Measurements from ENCODE around the gene MAP3K1.
"Not testable (repeated sequence)": the region's sequence is repeated elsewhere in the genome, so short reads cannot be mapped to it uniquely, and the experiment has no call there.

Gene MAP3K1

GRCh38 chr5:56816546-56817081 is 1.3 kb downstream of the MAP3K1 start:
- DNase-seq (ENCODE audit: low spot score) = peak; percentile 48

- DNase-seq (ENCODE audit: low spot score) = no peak
These were observed 2.1 kb downstream of the MAP3K1 start for GRCh38 chr5:56817263-56818014.

GRCh38 chr5:56818450-56819037 is 3.2 kb downstream of the MAP3K1 start:
- no peak for DNase-seq (ENCODE audit: low spot score)

- no peak for DNase-seq (ENCODE audit: low spot score)
These were observed 3.9 kb downstream of the MAP3K1 start for GRCh38 chr5:56819060-56819881.

- not testable (repeated sequence) for DNase-seq (ENCODE audit: low spot score)
These were observed 6.5 kb downstream of the MAP3K1 start for GRCh38 chr5:56821868-56822267.

- DNase-seq (ENCODE audit: low spot score) = no peak
These were observed 7.6 kb downstream of the MAP3K1 start for GRCh38 chr5:56822981-56823380.

- no peak for DNase-seq (ENCODE audit: low spot score)
These were observed 8.7 kb downstream of the MAP3K1 start for GRCh38 chr5:56824019-56824418.

GRCh38 chr5:56825222-56825824 is 10.0 kb downstream of the MAP3K1 start:
- no peak for DNase-seq (ENCODE audit: low spot score)

- DNase-seq (ENCODE audit: low spot score) = no peak
These were observed 11.7 kb downstream of the MAP3K1 start for GRCh38 chr5:56827049-56827448.

GRCh38 chr5:56827924-56828323 is 12.6 kb downstream of the MAP3K1 start:
- DNase-seq (ENCODE audit: low spot score) = no peak

- DNase-seq (ENCODE audit: low spot score) = no peak
These were observed 14.0 kb downstream of the MAP3K1 start for GRCh38 chr5:56829137-56829908.

GRCh38 chr5:56831773-56832172 is 16.4 kb downstream of the MAP3K1 start:
- no peak for DNase-seq (ENCODE audit: low spot score)

GRCh38 chr5:56833325-56833724 is 18.0 kb downstream of the MAP3K1 start:
- DNase-seq (ENCODE audit: low spot score) = no peak

- DNase-seq (ENCODE audit: low spot score) = no peak
These were observed 22.0 kb downstream of the MAP3K1 start for GRCh38 chr5:56837381-56837780.

- no peak for DNase-seq (ENCODE audit: low spot score)
These were observed 22.6 kb downstream of the MAP3K1 start for GRCh38 chr5:56837956-56838355.

GRCh38 chr5:56838409-56839039 is 23.2 kb downstream of the MAP3K1 start:
- peak; percentile 23 for DNase-seq (ENCODE audit: low spot score)

GRCh38 chr5:56839062-56839461 is 23.7 kb downstream of the MAP3K1 start:
- no peak for DNase-seq (ENCODE audit: low spot score)

- DNase-seq (ENCODE audit: low spot score) = no peak
These were observed 25.2 kb downstream of the MAP3K1 start for GRCh38 chr5:56840597-56840996.

GRCh38 chr5:56845277-56845676 is 29.9 kb downstream of the MAP3K1 start:
- DNase-seq (ENCODE audit: low spot score) = no peak

GRCh38 chr5:56845904-56846480 is 30.6 kb downstream of the MAP3K1 start:
- no peak for DNase-seq (ENCODE audit: low spot score)

GRCh38 chr5:56848206-56848605 is 32.9 kb downstream of the MAP3K1 start:
- DNase-seq (ENCODE audit: low spot score) = no peak
